Measurements from ENCODE around the gene CELF2. TPM values are rescaled to one million over a fixed set of nuclear protein-coding genes. Genes with fewer than 3 reads are reported as not detected.

Gene CELF2
- total and polyA plus RNA-seq, 2 donors from 2014 or later: 1.7 to 39.2 TPM

GRCh38 chr10:11249808-11250195 lies 232.1 kb downstream of the CELF2 start:
- Histone ChIP-seq H3K9ac (ENCODE audit: low read length in 3 of 3) (no peak overlapping the region), H3K4me3 (ENCODE audit: low read length in 3 of 3) (no peak overlapping the region), H3K9me3 (ENCODE audit: control insufficient read depth in 2 of 3, insufficient read depth in 1 of 3, low read length in 3 of 3) (no peaks in the 10 kb centered on the region), H3K36me3 (ENCODE audit: control insufficient read depth in 2 of 3, insufficient read depth in 3 of 3, low read length in 3 of 3) (no peaks in the 10 kb centered on the region), H3K27ac (ENCODE audit: low read depth in 2 of 2, low read length in 2 of 2) (no peak overlapping the region), H3K27me3 (ENCODE audit: control insufficient read depth, insufficient read depth, low read length) (no peaks in the 10 kb centered on the region), H3K4me1 (ENCODE audit: control insufficient read depth in 2 of 3, insufficient read depth in 2 of 3, low read depth in 1 of 3, low read length in 3 of 3) (no peaks in the 10 kb centered on the region)
- FAIRE-seq (no peak), DNase-seq (no peak)
- no peak for TF ChIP-seq CTCF (IDR thresholded peaks at IDR 0.05; ENCODE audit: borderline replicate concordance, extremely low read depth, insufficient read depth)
- intact Hi-C loops (cut with DNase I): no loop called here

GRCh38 chr10:11250304-11250703 lies 232.6 kb downstream of the CELF2 start:
- intact Hi-C loops (cut with DNase I): no loop called here

GRCh38 chr10:11252887-11253286 lies 235.2 kb downstream of the CELF2 start:
- no peaks in the 10 kb centered on the region for H3K9me3 ChIP-seq (ENCODE audit: control insufficient read depth in 2 of 3, insufficient read depth in 1 of 3, low read length in 3 of 3)
- no peak overlapping the region for H3K27ac ChIP-seq (ENCODE audit: low read depth in 2 of 2, low read length in 2 of 2)
- TF ChIP-seq CTCF (IDR thresholded peaks at IDR 0.05; ENCODE audit: borderline replicate concordance, extremely low read depth, insufficient read depth): no peak
- no peaks in the 10 kb centered on the region for H3K4me1 ChIP-seq (ENCODE audit: control insufficient read depth in 2 of 3, insufficient read depth in 2 of 3, low read depth in 1 of 3, low read length in 3 of 3)
- intact Hi-C loops (cut with DNase I): no loop called here
- no peak overlapping the region for H3K4me3 ChIP-seq (ENCODE audit: low read length in 3 of 3)
- FAIRE-seq (no peak), DNase-seq (no peak)
- H3K36me3 ChIP-seq (ENCODE audit: control insufficient read depth in 2 of 3, insufficient read depth in 3 of 3, low read length in 3 of 3): no peaks in the 10 kb centered on the region
- H3K27me3 ChIP-seq (ENCODE audit: control insufficient read depth, insufficient read depth, low read length): no peaks in the 10 kb centered on the region
- H3K9ac ChIP-seq (ENCODE audit: low read length in 3 of 3): no peak overlapping the region

More at GRCh38 chr10:11250304-11250703, 232.6 kb downstream of the CELF2 start:
- Histone ChIP-seq H3K27ac (ENCODE audit: low read depth in 2 of 2, low read length in 2 of 2) (no peak overlapping the region), H3K4me1 (ENCODE audit: control insufficient read depth in 2 of 3, insufficient read depth in 2 of 3, low read depth in 1 of 3, low read length in 3 of 3) (no peaks in the 10 kb centered on the region), H3K9me3 (ENCODE audit: control insufficient read depth in 2 of 3, insufficient read depth in 1 of 3, low read length in 3 of 3) (no peaks in the 10 kb centered on the region), H3K9ac (ENCODE audit: low read length in 3 of 3) (no peak overlapping the region), H3K27me3 (ENCODE audit: control insufficient read depth, insufficient read depth, low read length) (no peaks in the 10 kb centered on the region), H3K4me3 (ENCODE audit: low read length in 3 of 3) (no peak overlapping the region), H3K36me3 (ENCODE audit: control insufficient read depth in 2 of 3, insufficient read depth in 3 of 3, low read length in 3 of 3) (no peaks in the 10 kb centered on the region)
- no peak for TF ChIP-seq CTCF (IDR thresholded peaks at IDR 0.05; ENCODE audit: borderline replicate concordance, extremely low read depth, insufficient read depth)
- DNase-seq: no peak
- no peak for FAIRE-seq

GRCh38 chr10:11253385-11254002 lies 235.8 kb downstream of the CELF2 start:
- H3K9me3 ChIP-seq (ENCODE audit: control insufficient read depth in 2 of 3, insufficient read depth in 1 of 3, low read length in 3 of 3): no peaks in the 10 kb centered on the region
- no peak overlapping the region for H3K4me3 ChIP-seq (ENCODE audit: low read length in 3 of 3)
- no peak overlapping the region for H3K9ac ChIP-seq (ENCODE audit: low read length in 3 of 3)
- H3K27ac ChIP-seq (ENCODE audit: low read depth in 2 of 2, low read length in 2 of 2): no peak overlapping the region
- H3K36me3 ChIP-seq (ENCODE audit: control insufficient read depth in 2 of 3, insufficient read depth in 3 of 3, low read length in 3 of 3): no peaks in the 10 kb centered on the region
- no peaks in the 10 kb centered on the region for H3K4me1 ChIP-seq (ENCODE audit: control insufficient read depth in 2 of 3, insufficient read depth in 2 of 3, low read depth in 1 of 3, low read length in 3 of 3)
- DNase-seq (no peak), FAIRE-seq (no peak)
- H3K27me3 ChIP-seq (ENCODE audit: control insufficient read depth, insufficient read depth, low read length): no peaks in the 10 kb centered on the region
- intact Hi-C loops (cut with DNase I): no loop called here
- no peak for TF ChIP-seq CTCF (IDR thresholded peaks at IDR 0.05; ENCODE audit: borderline replicate concordance, extremely low read depth, insufficient read depth)

Measured in kidney (tissue), 14 donors.